ENCODE data around the gene DNAJB12. TPM values are rescaled to one million over a fixed set of nuclear protein-coding genes. Genes with fewer than 3 reads are reported as not detected.

The DNAJB12 gene
- total RNA-seq, 1 experiment from 2014 or later = 25.8 TPM

DNA sequence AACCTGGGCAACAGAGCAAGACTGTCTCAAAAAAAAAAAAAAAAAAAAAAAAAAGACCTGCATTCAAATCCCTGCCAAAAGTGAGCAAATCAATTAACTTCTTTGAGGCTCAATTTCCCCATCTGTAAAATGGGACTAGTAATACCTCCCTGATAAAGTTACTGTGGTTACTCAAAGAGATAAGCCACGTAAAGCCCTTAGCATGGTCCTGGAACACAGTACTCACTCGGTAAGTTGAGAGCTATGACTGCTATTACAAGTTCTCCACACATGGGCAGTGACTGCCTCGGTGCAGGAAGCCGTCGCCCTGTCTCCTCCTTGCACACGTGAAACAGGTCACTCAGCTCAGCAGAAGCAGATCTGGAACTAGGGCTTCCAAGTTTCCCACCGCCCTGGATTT lies 43.1 kb downstream of the DNAJB12 start:
- Histone ChIP-seq H2AFZ (ENCODE audit: low read depth, low read length, poor library complexity, severe bottlenecking) (no peak overlapping the region), H3K4me1 (ENCODE audit: control insufficient read depth in 1 of 2, insufficient read depth in 2 of 2, low read length in 2 of 2) (peaks cover 47 to 63% of the 10 kb centered on the region in 2 experiments), H3K79me2 (ENCODE audit: insufficient read depth, low read length) (no peaks in the 10 kb centered on the region), H3K4me3 (replicated peaks in 1 of 2; ENCODE audit: low read depth in 1 of 2, low read length in 2 of 2) (no peak overlapping the region), H4K20me1 (ENCODE audit: insufficient read depth) (no peaks in the 10 kb centered on the region), H3K27me3 (ENCODE audit: insufficient read depth, low read length) (no peaks in the 10 kb centered on the region), H3K36me3 (ENCODE audit: control insufficient read depth in 1 of 2, insufficient read depth in 2 of 2, low read length in 2 of 2) (no peaks in the 10 kb centered on the region), H3K9ac (ENCODE audit: low read length) (no peak overlapping the region), H3K9me3 (ENCODE audit: control insufficient read depth in 1 of 2, insufficient read depth in 1 of 2, low read depth in 1 of 2, low read length in 2 of 2) (no peaks in the 10 kb centered on the region), H3K4me2 (ENCODE audit: low read length) (no peak overlapping the region), H3K9me2 (ENCODE audit: insufficient read depth) (no peaks in the 10 kb centered on the region), H3K27ac (ENCODE audit: low read depth, low read length) (no peak overlapping the region)
- ChIA-PET POLR2A (interaction anchor here (1.2 to 6.4 kb wide), 7 partner anchors 9 to 38 kb away, joined by 4 to 69 read pairs (median 5); no protein-coding TSS in a partner anchor), RAD21 (ENCODE audit: low non-redundant PET in 1 of 2, low total read pairs in 2 of 2, uncharacterized antibody in 2 of 2, unreplicated experiment in 2 of 2) (no interaction called here), CTCF (no interaction called here)
- intact Hi-C loops (cut with micrococcal nuclease) = no loop called here
- TF ChIP-seq SP1 (IDR thresholded peaks at IDR 0.05; ENCODE audit: low read depth) (no peak), SRF (IDR thresholded peaks at IDR 0.05; ENCODE audit: low read depth) (no peak), ZFX (IDR thresholded peaks at IDR 0.05) (no peak), EZH2 (IDR thresholded peaks at IDR 0.05) (no peak)
- ATAC-seq = no peak
- DNase-seq (ENCODE audit: low read depth, low spot score) = no peak
- no TSS peak for BruUV-seq (replicated peaks)

GRCh38 chr10:72310636-72311035 lies 44.1 kb downstream of the DNAJB12 start:
- H3K79me2 ChIP-seq (ENCODE audit: insufficient read depth, low read length) = no peaks in the 10 kb centered on the region
- peak overlapping the region; percentile 22; the same call in 1 of the 2 replicates for H3K9ac ChIP-seq (ENCODE audit: low read length)
- H4K20me1 ChIP-seq (ENCODE audit: insufficient read depth) = no peaks in the 10 kb centered on the region
- ChIA-PET CTCF (no interaction called here), POLR2A (interaction anchor here (1.2 to 6.4 kb wide), 7 partner anchors 9 to 37 kb away, joined by 4 to 69 read pairs (median 5); no protein-coding TSS in a partner anchor), RAD21 (ENCODE audit: low non-redundant PET in 1 of 2, low total read pairs in 2 of 2, uncharacterized antibody in 2 of 2, unreplicated experiment in 2 of 2) (no interaction called here)
- H3K9me3 ChIP-seq (ENCODE audit: control insufficient read depth in 1 of 2, insufficient read depth in 1 of 2, low read depth in 1 of 2, low read length in 2 of 2) = no peaks in the 10 kb centered on the region
- intact Hi-C loops (cut with micrococcal nuclease) = no loop called here
- peak overlapping the region; percentile 84 for H2AFZ ChIP-seq (ENCODE audit: low read depth, low read length, poor library complexity, severe bottlenecking)
- H3K36me3 ChIP-seq (ENCODE audit: control insufficient read depth in 1 of 2, insufficient read depth in 2 of 2, low read length in 2 of 2) = no peaks in the 10 kb centered on the region
- no peaks in the 10 kb centered on the region for H3K27me3 ChIP-seq (ENCODE audit: insufficient read depth, low read length)
- no peak overlapping the region for H3K4me3 ChIP-seq (replicated peaks in 1 of 2; ENCODE audit: low read depth in 1 of 2, low read length in 2 of 2)
- no peaks in the 10 kb centered on the region for H3K9me2 ChIP-seq (ENCODE audit: insufficient read depth)
- peak overlapping the region; percentile 38; the same call in 1 of the 2 replicates for H3K27ac ChIP-seq (ENCODE audit: low read depth, low read length)
- BruUV-seq (replicated peaks) = no TSS peak
- DNase-seq (ENCODE audit: low read depth, low spot score) = no peak
- TF ChIP-seq EZH2 (IDR thresholded peaks at IDR 0.05) = no peak
- TF ChIP-seq SIN3A (IDR thresholded peaks at IDR 0.05; ENCODE audit: low read depth) = no peak
- no peak for TF ChIP-seq CTCF (IDR thresholded peaks at IDR 0.05 in 2 of 3, conservative IDR thresholded peaks at IDR 0.05 in 1 of 3; ENCODE audit: borderline replicate concordance in 1 of 3, insufficient read depth in 1 of 3, low read depth in 2 of 3, low read length in 2 of 3)
- no peak for TF ChIP-seq CEBPB (IDR thresholded peaks at IDR 0.05; ENCODE audit: low read depth)
- TF ChIP-seq POLR2AphosphoS5 (IDR thresholded peaks at IDR 0.05; ENCODE audit: low read depth, low read length) = no peak
- TF ChIP-seq ELF1 (IDR thresholded peaks at IDR 0.05; ENCODE audit: borderline replicate concordance, low read depth) = no peak
- TF ChIP-seq RAD21 (IDR thresholded peaks at IDR 0.05; ENCODE audit: low read depth) = no peak
- no peak for ATAC-seq
- H3K4me2 ChIP-seq (ENCODE audit: low read length) = peak overlapping the region; percentile 52
- H3K4me1 ChIP-seq (ENCODE audit: control insufficient read depth in 1 of 2, insufficient read depth in 2 of 2, low read length in 2 of 2) = peaks cover 39 to 60% of the 10 kb centered on the region in 2 experiments

All from HCT116 (cell line).